Measurements from ENCODE around the gene CRP. TPM values are rescaled to one million over a fixed set of nuclear protein-coding genes. Genes with fewer than 3 reads are reported as not detected.

The CRP gene
- total RNA-seq, 3 donors from 2014 or later, result 0.20 TPM; not detected in 2

GRCh38 chr1:159669338-159669737, 45.1 kb downstream of the CRP start:
- ATAC-seq (no peak), DNase-seq (no peak)
- no peak for TF ChIP-seq CTCF (IDR thresholded peaks at IDR 0.05)
- Histone ChIP-seq H3K4me3 (no peak overlapping the region), H3K36me3 (ENCODE audit: low read depth) (no peaks in the 10 kb centered on the region), H3K4me1 (ENCODE audit: low read depth) (no peaks in the 10 kb centered on the region), H3K9me3 (no peaks in the 10 kb centered on the region)
- intact Hi-C loops (cut with DNase I, micrococcal nuclease), result no loop called here

GRCh38 chr1:159668739-159669138, 45.6 kb downstream of the CRP start:
- Histone ChIP-seq H3K4me3 (no peak overlapping the region), H3K36me3 (ENCODE audit: low read depth) (no peaks in the 10 kb centered on the region), H3K4me1 (ENCODE audit: low read depth) (no peaks in the 10 kb centered on the region), H3K9me3 (no peaks in the 10 kb centered on the region)
- intact Hi-C loops (cut with DNase I, micrococcal nuclease), result no loop called here
- DNase-seq, result no peak
- ATAC-seq, result no peak
- TF ChIP-seq CTCF (IDR thresholded peaks at IDR 0.05), result no peak

- no peaks in the 10 kb centered on the region for H3K9me3 ChIP-seq
- TF ChIP-seq CTCF (IDR thresholded peaks at IDR 0.05), result no peak
- intact Hi-C loops (cut with DNase I, micrococcal nuclease), result no loop called here
- no peak overlapping the region for H3K4me3 ChIP-seq
- no peaks in the 10 kb centered on the region for H3K4me1 ChIP-seq (ENCODE audit: low read depth)
- DNase-seq (no peak), ATAC-seq (no peak)
- no peaks in the 10 kb centered on the region for H3K36me3 ChIP-seq (ENCODE audit: low read depth)
These were observed 50.1 kb downstream of the CRP start for GRCh38 chr1:159664247-159664646.

- no peaks in the 10 kb centered on the region for H3K9me3 ChIP-seq
- ATAC-seq (no peak), DNase-seq (no peak)
- H3K36me3 ChIP-seq (ENCODE audit: low read depth), result no peaks in the 10 kb centered on the region
- intact Hi-C loops (cut with DNase I, micrococcal nuclease), result no loop called here
- TF ChIP-seq CTCF (IDR thresholded peaks at IDR 0.05), result no peak
- H3K4me1 ChIP-seq (ENCODE audit: low read depth), result no peaks in the 10 kb centered on the region
- H3K4me3 ChIP-seq, result no peak overlapping the region
These were observed 50.8 kb downstream of the CRP start for GRCh38 chr1:159663552-159663951.

Other genes starting within 250 kb of the CRP start
- not detected for gene OR10J5, start 178.6 kb downstream of the CRP start, total RNA-seq
- gene APCS, start 126.8 kb downstream of the CRP start, total RNA-seq, result not detected
- 10 to 100 TPM; 33.6 to 58.5 (median 48.8) TPM for gene DUSP23, start 66.4 kb upstream of the CRP start, total RNA-seq
- gene FCRL6, start 87.8 kb upstream of the CRP start, total RNA-seq, result under 1 TPM; 0.38 to 0.82 (median 0.41) TPM
- 1 to 10 TPM; 1.7 to 8.7 (median 5.9) TPM for gene SLAMF8, start 112.3 kb upstream of the CRP start, total RNA-seq
- not detected for gene VSIG8, start 148.1 kb upstream of the CRP start, total RNA-seq
- under 1 TPM in 2 of 3 donors, not detected in 1; 0.36 to 0.57 TPM for gene CFAP45, start 185.6 kb upstream of the CRP start, total RNA-seq
- gene TAGLN2, start 210.9 kb upstream of the CRP start, total RNA-seq, result 100 to 1,000 TPM; 137 to 296 (median 264) TPM
- gene IGSF9, start 231.0 kb upstream of the CRP start, total RNA-seq, result 10 to 100 TPM; 21.5 to 70.8 (median 25.9) TPM
- not detected for gene SLAMF9, start 239.6 kb upstream of the CRP start, total RNA-seq